Left colon (tissue), 2 donors: ENCODE measurements around the gene HBG2. TPM values are rescaled to one million over a fixed set of nuclear protein-coding genes. Genes with fewer than 3 reads are reported as not detected.

Experiments
- total RNA-seq, 2 donors: library from RNA; stranded (reverse); fragmentation: NEBNext Ultra II Directional; extraction: Animal tissue kit (Norgen Biotek cat#: 25700); gene quantifications; one replicate each; pipeline ENCODE4 v1.2.1, GENCODE V29; 2021
- donor health status: DM: no; HTN: no; CAD: no.
- donor health status: DM: yes; HTN: yes; CAD: no.

Gene HBG2
- total RNA-seq, 2 donors from 2014 or later = not detected

Other genes starting within 250 kb of the HBG2 start
- not detected for gene OR52J3, start 208.3 kb downstream of the HBG2 start, total RNA-seq
- gene OR52E2, start 195.2 kb downstream of the HBG2 start, total RNA-seq = not detected
- not detected for gene OR52E1, start 185.2 kb downstream of the HBG2 start, total RNA-seq
- not detected for gene OR52A5, start 116.4 kb downstream of the HBG2 start, total RNA-seq
- not detected for gene OR52A1, start 100.0 kb downstream of the HBG2 start, total RNA-seq
- gene OR51V1, start 54.1 kb downstream of the HBG2 start, total RNA-seq = not detected
- 10 to 100 TPM in 1 of 2 donors, 1 to 10 TPM in 1; 9.3 to 25.8 TPM for gene HBB, start 27.7 kb downstream of the HBG2 start, total RNA-seq
- not detected for gene HBD, start 20.3 kb downstream of the HBG2 start, total RNA-seq
- gene HBG1, start 4.9 kb downstream of the HBG2 start, total RNA-seq = not detected
- not detected for gene HBE1, start 15.2 kb upstream of the HBG2 start, total RNA-seq
- not detected for gene OR51B4, start 47.2 kb upstream of the HBG2 start, total RNA-seq
- gene OR51B2, start 69.5 kb upstream of the HBG2 start, total RNA-seq = not detected
- not detected for gene OR51B5, start 88.7 kb upstream of the HBG2 start, total RNA-seq
- gene OR51B6, start 96.7 kb upstream of the HBG2 start, total RNA-seq = not detected
- not detected for gene OR51M1, start 129.0 kb upstream of the HBG2 start, total RNA-seq
- not detected for gene OR51Q1, start 167.3 kb upstream of the HBG2 start, total RNA-seq
- gene OR51I1, start 186.7 kb upstream of the HBG2 start, total RNA-seq = not detected
- gene OR51I2, start 194.5 kb upstream of the HBG2 start, total RNA-seq = not detected
- gene OR52D1, start 233.9 kb upstream of the HBG2 start, total RNA-seq = not detected